Effector CD8-positive, alpha-beta T cell (primary cell): ENCODE results near the gene RPAP2.

Experiments used
- DNase-seq: peaks from one replicate; lab custom pipeline; 2025; lab: John Stamatoyannopoulos, UW

RPAP2 gene

GRCh38 chr1:92447033-92447681 lies 148.3 kb downstream of the RPAP2 start:
- no peak for DNase-seq

DNA sequence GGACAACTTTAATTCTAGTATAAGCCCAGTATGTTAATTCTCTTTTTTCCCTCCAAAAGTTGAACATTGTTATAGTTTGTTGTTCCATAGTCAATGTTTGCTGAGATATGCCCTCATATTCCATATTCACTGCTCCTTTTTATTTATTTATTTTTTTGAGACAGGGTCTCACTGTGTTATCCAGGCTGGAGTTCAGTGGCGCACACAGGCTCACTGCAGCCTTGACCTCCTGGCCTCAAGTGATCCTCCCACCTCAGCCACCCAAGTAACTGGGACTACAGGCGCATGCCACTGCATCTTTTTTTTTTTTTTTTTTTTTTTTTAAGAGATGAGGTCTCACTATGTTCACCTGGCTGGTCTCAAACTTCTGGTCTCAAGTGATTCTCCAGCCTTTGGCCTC lies 149.1 kb downstream of the RPAP2 start:
- DNase-seq: no peak
